Adipocyte (in vitro differentiated cells): ENCODE measurements around the gene CD33.

ENCODE experiments used
- DNase-seq: peaks from one replicate; pipeline ENCODE4 v3.0.0-alpha.2; 2015; ENCODE audit warnings: low read depth
- H3K27me3 ChIP-seq: replicated peaks from 2 replicates; pipeline ENCODE4 v1.7.0; 2013; ENCODE audit warnings: mild to moderate bottlenecking, low read length, moderate library complexity; ENCODE audit not compliant: control insufficient read depth, insufficient read depth
- H3K36me3 ChIP-seq: 2 replicates; pipeline ENCODE4 v1.7.0; 2013; ENCODE audit warnings: low read length, mild to moderate bottlenecking, moderate library complexity; ENCODE audit not compliant: control insufficient read depth, insufficient read depth, severe bottlenecking
- H3K4me1 ChIP-seq: 2 replicates; pipeline ENCODE4 v1.7.0; 2013; ENCODE audit warnings: mild to moderate bottlenecking, low read length, moderate library complexity; ENCODE audit not compliant: control insufficient read depth, insufficient read depth
- H3K4me3 ChIP-seq: 2 replicates; pipeline ENCODE4 v1.7.0; 2013; ENCODE audit warnings: mild to moderate bottlenecking, low read length, moderate library complexity
- H3K9ac ChIP-seq: 2 replicates; pipeline ENCODE4 v1.7.0; 2013; ENCODE audit warnings: mild to moderate bottlenecking, low read length, moderate library complexity
- H3K9me3 ChIP-seq: 2 replicates; pipeline ENCODE4 v1.7.0; 2013; ENCODE audit warnings: mild to moderate bottlenecking, low read length, moderate library complexity; ENCODE audit not compliant: control insufficient read depth

The CD33 gene

DNA sequence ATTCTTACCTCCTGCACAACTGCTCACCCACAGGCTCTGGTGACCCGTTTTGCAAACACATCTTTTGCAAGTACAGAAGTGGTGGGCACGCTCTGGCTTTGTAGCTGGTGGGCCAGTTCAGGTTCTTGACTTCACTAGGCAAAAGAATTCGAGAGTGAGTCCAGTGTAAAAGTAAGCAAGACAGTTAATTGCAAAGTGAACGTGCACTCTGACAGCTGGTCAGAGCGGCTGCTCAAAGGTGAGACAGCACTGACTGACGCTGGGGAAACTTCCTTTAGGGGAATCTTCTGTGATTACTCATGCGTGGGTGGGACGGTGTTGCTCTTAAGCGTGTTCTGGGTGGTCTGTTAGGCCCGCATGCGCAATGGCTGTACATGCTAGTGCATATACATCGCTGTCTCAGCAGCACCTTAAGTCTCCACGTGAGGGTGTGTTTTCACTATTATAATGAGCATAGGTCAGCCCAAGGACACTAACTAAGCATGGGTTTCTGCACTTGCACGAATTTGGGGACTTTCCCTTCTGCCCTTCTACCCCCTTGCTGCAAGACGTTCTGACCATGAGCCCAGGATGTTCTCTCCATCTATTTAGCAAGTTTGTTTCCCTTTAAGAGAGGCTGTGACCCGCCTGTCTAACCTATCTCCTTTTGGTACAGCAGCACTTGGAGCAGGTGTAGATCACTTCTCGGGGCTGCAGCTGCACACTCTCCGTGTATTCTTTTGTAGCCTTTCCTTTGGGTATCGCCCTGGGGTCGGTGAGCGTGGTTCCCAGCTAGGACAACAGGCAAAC is 30.2 kb upstream of the CD33 start:
- H3K9ac ChIP-seq, result no peak overlapping the region
- no peaks in the 10 kb centered on the region for H3K4me1 ChIP-seq
- H3K9me3 ChIP-seq, result peaks cover 4% of the 10 kb centered on the region
- H3K36me3 ChIP-seq, result no peaks in the 10 kb centered on the region
- peaks cover 9% of the 10 kb centered on the region for H3K27me3 ChIP-seq
- no peak for DNase-seq
- H3K4me3 ChIP-seq, result no peak overlapping the region

DNA sequence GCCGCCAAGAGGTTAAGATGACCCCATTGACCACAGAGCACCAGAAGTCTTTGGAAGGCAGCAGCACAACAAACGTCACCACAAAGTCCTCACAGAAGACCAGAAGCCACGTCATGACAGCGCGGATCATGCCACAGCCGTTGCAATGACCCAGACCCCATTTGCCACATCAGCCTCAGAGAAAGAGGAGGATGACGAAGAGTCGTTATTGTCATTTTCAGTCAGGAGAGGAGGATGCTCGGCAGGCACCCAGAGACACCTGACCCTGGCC is 29.6 kb upstream of the CD33 start:
- Histone ChIP-seq H3K27me3 (peaks cover 9% of the 10 kb centered on the region), H3K9me3 (peaks cover 4% of the 10 kb centered on the region), H3K9ac (no peak overlapping the region), H3K4me1 (no peaks in the 10 kb centered on the region), H3K4me3 (no peak overlapping the region), H3K36me3 (no peaks in the 10 kb centered on the region)
- no peak for DNase-seq

DNA sequence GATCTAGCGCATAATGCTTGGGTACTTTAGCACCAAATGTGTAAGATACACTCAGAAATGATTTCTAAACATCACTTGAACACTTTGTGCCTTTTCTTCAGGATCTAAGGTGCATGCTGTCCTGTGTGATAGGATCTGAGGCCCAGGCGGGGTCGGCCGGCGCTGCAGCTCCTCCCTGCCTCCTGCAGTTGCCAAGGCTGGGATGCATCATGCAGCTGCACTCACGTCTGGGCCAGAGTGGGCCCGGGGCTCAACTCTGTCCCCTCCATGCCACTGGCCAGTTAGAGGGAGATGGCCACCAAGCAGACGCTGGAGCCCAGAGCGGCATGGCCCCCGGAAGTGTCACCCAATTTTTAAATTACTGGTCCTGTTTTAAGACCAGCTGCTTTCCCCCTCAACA is 29.3 kb upstream of the CD33 start:
- DNase-seq, result no peak

GRCh38 chr19:51196181-51196580 is 28.7 kb upstream of the CD33 start:
- Histone ChIP-seq H3K4me1 (no peaks in the 10 kb centered on the region), H3K27me3 (peaks cover 9% of the 10 kb centered on the region), H3K4me3 (no peak overlapping the region), H3K9ac (no peak overlapping the region), H3K36me3 (no peaks in the 10 kb centered on the region), H3K9me3 (peaks cover 4% of the 10 kb centered on the region)
- no peak for DNase-seq

More for the DNA sequence above, 29.3 kb upstream of the CD33 start:
- Histone ChIP-seq H3K4me1 (no peaks in the 10 kb centered on the region), H3K9me3 (peaks cover 4% of the 10 kb centered on the region), H3K4me3 (no peak overlapping the region), H3K9ac (no peak overlapping the region), H3K27me3 (peaks cover 9% of the 10 kb centered on the region), H3K36me3 (no peaks in the 10 kb centered on the region)

DNA sequence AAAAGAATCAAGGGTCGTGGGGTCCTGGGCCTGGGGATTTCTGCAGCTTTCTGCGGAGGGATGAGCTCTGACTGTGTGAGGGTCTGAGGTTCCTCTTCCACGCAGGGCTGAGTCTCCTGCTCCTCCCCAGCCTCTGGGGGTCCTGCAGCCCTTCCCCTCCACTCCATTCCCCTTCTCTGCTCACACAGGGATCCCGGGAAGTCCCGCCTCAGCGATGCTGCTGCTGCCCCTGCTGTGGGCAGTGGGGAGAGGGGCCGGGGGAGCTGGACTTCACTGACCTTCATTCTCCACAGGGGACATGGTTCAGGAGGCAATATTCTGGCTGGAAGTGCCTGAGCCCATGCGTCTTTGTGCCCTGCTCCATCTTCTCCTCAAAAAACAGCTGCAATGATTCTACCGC is 26.2 kb upstream of the CD33 start:
- Histone ChIP-seq H3K4me1 (no peaks in the 10 kb centered on the region), H3K4me3 (no peak overlapping the region), H3K9me3 (peaks cover 4% of the 10 kb centered on the region), H3K36me3 (no peaks in the 10 kb centered on the region), H3K27me3 (peaks cover 13% of the 10 kb centered on the region), H3K9ac (no peak overlapping the region)
- DNase-seq, result no peak

DNA sequence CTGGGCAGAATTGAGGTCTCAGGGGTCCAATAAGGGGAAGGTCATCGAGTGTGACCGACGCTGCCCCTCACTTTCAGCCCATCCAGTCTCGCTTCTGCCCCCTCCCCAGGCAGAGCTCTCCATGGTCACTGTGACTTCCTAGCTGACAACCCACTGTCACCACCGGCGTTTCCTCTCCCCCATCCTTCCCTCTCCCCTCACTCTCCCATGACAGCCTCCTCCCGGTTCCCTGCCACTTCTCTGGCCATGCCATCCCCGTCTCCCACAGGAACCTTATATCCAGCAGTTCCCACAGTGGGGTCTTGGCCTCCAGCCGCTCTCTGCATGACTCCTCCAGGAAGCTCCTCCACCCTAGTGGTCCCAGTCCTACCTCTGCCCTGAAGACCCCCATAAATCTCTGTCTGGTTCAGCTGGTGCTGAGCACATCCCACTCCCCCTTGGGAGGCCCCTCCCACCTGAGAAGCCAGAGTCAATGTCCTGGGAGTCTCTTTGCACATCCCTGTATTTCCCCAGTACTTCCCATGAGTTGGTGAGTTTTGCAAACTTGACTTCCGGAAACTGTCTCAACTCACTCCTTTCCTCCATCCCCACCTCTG is 24.7 kb upstream of the CD33 start:
- H3K36me3 ChIP-seq, result no peaks in the 10 kb centered on the region
- H3K27me3 ChIP-seq, result peaks cover 11% of the 10 kb centered on the region
- no peak for DNase-seq
- H3K9me3 ChIP-seq, result peaks cover 4% of the 10 kb centered on the region
- H3K4me3 ChIP-seq, result no peak overlapping the region
- H3K4me1 ChIP-seq, result no peaks in the 10 kb centered on the region
- no peak overlapping the region for H3K9ac ChIP-seq

DNA sequence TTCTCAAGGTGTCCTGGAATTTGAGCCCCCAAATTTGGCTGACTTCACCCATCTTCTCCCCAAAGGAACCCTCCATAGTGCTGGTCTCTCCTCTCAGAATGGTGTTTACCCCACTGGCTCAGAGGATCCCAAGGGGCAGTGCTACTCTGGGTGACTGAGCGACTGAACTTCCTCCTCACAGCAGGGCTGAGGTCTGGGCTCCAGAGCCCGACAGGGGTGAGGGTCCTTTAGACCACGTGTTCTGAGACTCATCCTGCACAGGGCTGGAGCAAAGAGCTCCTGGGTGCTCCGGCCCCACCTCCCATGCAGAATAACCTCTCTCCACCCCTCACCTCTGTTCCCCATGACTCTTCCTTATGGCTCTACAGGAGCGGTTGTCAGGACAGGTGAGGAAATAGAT is 23.2 kb upstream of the CD33 start:
- no peak overlapping the region for H3K9ac ChIP-seq
- no peak overlapping the region for H3K4me3 ChIP-seq
- no peak for DNase-seq
- peaks cover 11% of the 10 kb centered on the region for H3K27me3 ChIP-seq
- H3K9me3 ChIP-seq, result no peaks in the 10 kb centered on the region
- H3K4me1 ChIP-seq, result no peaks in the 10 kb centered on the region
- H3K36me3 ChIP-seq, result no peaks in the 10 kb centered on the region

- Histone ChIP-seq H3K4me3 (no peak overlapping the region), H3K27me3 (peaks cover 11% of the 10 kb centered on the region), H3K9me3 (no peaks in the 10 kb centered on the region), H3K9ac (no peak overlapping the region), H3K36me3 (no peaks in the 10 kb centered on the region), H3K4me1 (no peaks in the 10 kb centered on the region)
- no peak for DNase-seq
Observed at GRCh38 chr19:51203916-51204315, 21.0 kb upstream of the CD33 start.

DNA sequence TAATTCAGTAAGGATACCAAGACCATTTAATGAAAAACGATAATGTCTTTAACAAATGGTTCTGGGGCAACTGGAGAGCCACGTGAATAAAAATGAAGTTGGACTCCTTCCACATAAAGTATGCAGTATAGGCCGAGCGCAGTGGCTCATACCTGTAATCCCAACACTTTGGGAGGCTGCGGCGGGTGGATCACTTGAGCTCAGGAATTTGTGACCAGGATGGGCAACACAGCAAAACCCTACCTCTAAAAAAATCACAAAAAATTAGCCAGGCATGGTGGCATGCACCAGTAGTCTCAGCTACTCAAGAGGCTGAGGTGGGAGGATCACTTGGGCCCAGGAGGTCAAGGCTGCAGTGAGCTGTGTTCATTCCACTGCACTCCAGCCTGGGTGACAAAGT is 20.6 kb upstream of the CD33 start:
- H3K4me3 ChIP-seq, result no peak overlapping the region
- no peak for DNase-seq
- peaks cover 11% of the 10 kb centered on the region for H3K27me3 ChIP-seq
- H3K9me3 ChIP-seq, result no peaks in the 10 kb centered on the region
- no peaks in the 10 kb centered on the region for H3K4me1 ChIP-seq
- no peaks in the 10 kb centered on the region for H3K36me3 ChIP-seq
- H3K9ac ChIP-seq, result no peak overlapping the region

- Histone ChIP-seq H3K9ac (no peak overlapping the region), H3K4me3 (no peak overlapping the region), H3K4me1 (no peaks in the 10 kb centered on the region), H3K27me3 (peaks cover 4% of the 10 kb centered on the region), H3K36me3 (no peaks in the 10 kb centered on the region), H3K9me3 (no peaks in the 10 kb centered on the region)
- DNase-seq, result no peak
Observed at GRCh38 chr19:51207747-51208146, 17.1 kb upstream of the CD33 start.

- H3K27me3 ChIP-seq, result peaks cover 3% of the 10 kb centered on the region
- no peak overlapping the region for H3K9ac ChIP-seq
- H3K4me1 ChIP-seq, result no peaks in the 10 kb centered on the region
- H3K36me3 ChIP-seq, result no peaks in the 10 kb centered on the region
- DNase-seq, result no peak
- no peaks in the 10 kb centered on the region for H3K9me3 ChIP-seq
- H3K4me3 ChIP-seq, result no peak overlapping the region
Observed at GRCh38 chr19:51210191-51210784, 14.6 kb upstream of the CD33 start.
